Heart right ventricle (tissue), 16 donors: Measurements from ENCODE around the gene KRTCAP3. TPM values are rescaled to one million over a fixed set of nuclear protein-coding genes. Genes with fewer than 3 reads are reported as not detected.

ENCODE experiments used
- ATAC-seq, 8 donors: fragments of 200-7000 bp; cut with Tn5 transposase; one replicate each; pipeline ENCODE4 v1.9.1; 2020; ENCODE audit warnings: mild to moderate bottlenecking in 8 of 8, moderate library complexity in 8 of 8, moderate number of reproducible peaks in 1 of 8
- DNase-seq, 2 donors: peaks; one replicate each; pipeline ENCODE4 v3.0.0-alpha.2; 2020
- H3K27ac ChIP-seq, 10 donors: fragments of 200-600 bp; sonication (generic) in 2 of 10; one replicate each; pipeline versions ENCODE4 v1.5.0 to v1.8.0; 2020 to 2022; ENCODE audit warnings: mild to moderate bottlenecking in 3 of 10
- H3K27me3 ChIP-seq, 7 donors: fragments of 200-600 bp; one replicate each; pipeline ENCODE4 v1.8.0; 2021 to 2022; ENCODE audit warnings: mild to moderate bottlenecking in 2 of 7
- H3K36me3 ChIP-seq, 9 donors: fragments of 200-600 bp; sonication (generic) in 1 of 9; one replicate each; pipeline versions ENCODE4 v1.5.0 to v1.8.0; 2020 to 2022; ENCODE audit warnings: mild to moderate bottlenecking in 2 of 9
- H3K4me1 ChIP-seq, 9 donors: fragments of 200-600 bp; sonication (generic) in 1 of 9; one replicate each; pipeline versions ENCODE4 v1.5.0 to v1.8.0; 2020 to 2022; ENCODE audit warnings: mild to moderate bottlenecking in 4 of 9
- H3K4me3 ChIP-seq, 10 donors: fragments of 200-600 bp; sonication (generic) in 2 of 10; one replicate each; pipeline versions ENCODE4 v1.5.0 to v1.8.0; 2020 to 2022; ENCODE audit warnings: mild to moderate bottlenecking in 7 of 10, moderate library complexity in 2 of 10
- H3K9me3 ChIP-seq, 11 donors: fragments of 200-600 bp in 10 of 11; sonication (generic) in 2 of 11; one replicate each; pipeline versions ENCODE4 v1.5.0 to v1.8.0; 2013 to 2022; ENCODE audit warnings: mild to moderate bottlenecking in 2 of 11, control low read depth in 1 of 11, moderate library complexity in 1 of 11
- CTCF ChIP-seq, 9 donors: fragments of 200-600 bp; sonication (generic) in 2 of 9; IDR thresholded peaks; one replicate each; pipeline versions ENCODE4 v1.5.0 to v1.8.0; 2021 to 2022; ENCODE audit warnings: antibody characterized with exemption in 9 of 9, mild to moderate bottlenecking in 5 of 9, moderate library complexity in 1 of 9
- WGBS, 2 donors: extraction: QIAGEN DNeasy Blood & Tissue Kit; methylation state at CpG; one replicate each; pipeline ENCODE4 v1.1.7; 2013; ENCODE audit warnings: inconsistent platforms in 1 of 2; 5-methylcytosine and 5-hydroxymethylcytosine counted together
- intact Hi-C, 10 donors: fragments of 100-400 bp; cut with DNase I; formaldehyde crosslinking; loops; one replicate each; pipeline versions ENCODE4 v1.11.1 to v1.14.2; 2022
- polyA plus RNA-seq, 2 donors: library from polyadenylated mRNA; stranded (reverse); fragments of 200-250 nt; gene quantifications; one replicate each; pipeline ENCODE4 v1.2.3, GENCODE V29; 2013
- total RNA-seq, 10 donors: library from RNA; stranded (reverse); fragmentation: NEBNext Ultra II Directional in 3 of 10; extraction: Animal tissue kit (Norgen Biotek cat#: 25700) in 3 of 10; gene quantifications; one replicate each; pipeline versions ENCODE4 v1.2.1 to v1.2.4, GENCODE V29; 2021 to 2023
- donor health status: Arrhythmogenic right ventricular cardiomyopathy.
- donor health status: ischemic (EF 13 %, LVEDD 7.1; RV severe dilation, severe dysfunction).
- donor health status: healthy with polysubstance abuse.
- donor health status: DM: no; HTN: yes; CAD: no.
- donor health status: DM: no; HTN: no; CAD: no.
- donor health status: ischemic (EF 25% LVEDD 6.9; RV normal size, moderate dysfunction).
- donor health status: ischemic (EF 25% LVEDD 5.7; RV mildly dilated, moderate dysfunction).
- donor health status: healthy.
- donor health status: DM: yes; HTN: yes; CAD: no.
- donor health status: Ischemic cardiomyopathy.
- donor health status: ischemic (EF 35%, LVEDD 5.7; RV mildly dilated, moderate dysfunction).
- donor health status: nonischemic (EF 11% LVEDD 7.7; RV severe dilation, severe dysfunction).
- donor health status: DM: yes; HTN: yes; CAD: no.
- donor health status: PGD.
- donor health status: ischemic (EF 29% LVEDD 5.4; RV normal size, mild dysfunction).
- donor health status: nonischemic (EF 23%, LVEDD 6.1; RV moderate dilation, normal function).

The KRTCAP3 gene
- total and polyA plus RNA-seq, 12 donors = 0.23 to 0.85 (median 0.51) TPM; not detected in 4

DNA sequence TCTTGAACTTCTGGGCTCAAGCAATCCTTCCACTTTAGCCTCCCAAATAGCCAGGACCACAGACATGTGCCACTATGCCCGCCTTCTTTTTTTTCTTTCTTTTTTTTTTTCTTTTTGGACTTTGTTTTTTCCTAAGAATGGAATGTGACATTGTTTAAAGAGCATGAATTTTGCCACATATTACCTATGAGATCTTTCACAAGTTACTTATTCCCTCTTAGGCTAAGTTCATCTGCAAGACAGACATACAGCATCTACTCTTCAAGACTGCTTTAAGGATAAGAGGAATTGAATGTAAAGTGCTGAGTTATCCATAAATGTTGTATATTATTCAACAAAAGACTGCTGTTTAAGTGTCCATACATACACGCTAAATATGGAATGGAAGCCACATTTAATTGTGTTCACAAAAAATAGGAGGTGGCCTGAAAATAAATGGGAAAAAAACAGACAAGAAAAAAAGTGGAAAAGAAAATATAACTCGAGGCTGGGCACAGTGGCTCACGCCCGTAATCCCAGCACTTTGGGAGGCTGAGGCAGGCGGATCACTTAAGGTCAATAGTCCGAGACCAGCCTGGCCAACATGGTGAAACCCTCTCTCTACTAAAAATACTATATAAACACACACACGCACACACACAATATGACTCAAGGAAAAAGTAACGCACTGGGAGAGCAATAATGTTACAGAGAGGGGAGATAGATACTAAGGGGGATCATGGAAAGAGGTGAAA lies 29.6 kb upstream of the KRTCAP3 start:
- Histone ChIP-seq H3K27ac (no peak overlapping the region), H3K36me3 (peaks cover 0 to 3% (median 0%) of the 10 kb centered on the region in 9 donors), H3K4me1 (peaks cover 7 to 22% (median 17%) of the 10 kb centered on the region in 9 donors), H3K4me3 (no peak overlapping the region), H3K27me3 (no peaks in the 10 kb centered on the region), H3K9me3 (no peaks in the 10 kb centered on the region)
- 85 to 87% methylated on average over 9 of the region's 9 CpGs for WGBS, 2 donors
- no peak for DNase-seq
- TF ChIP-seq CTCF (IDR thresholded peaks at IDR 0.05) = no peak
- intact Hi-C loops = no loop called here
- ATAC-seq = no peak

GRCh38 chr2:27416151-27416550 lies 26.0 kb upstream of the KRTCAP3 start:
- Histone ChIP-seq H3K27me3 (no peaks in the 10 kb centered on the region), H3K27ac (no peak overlapping the region), H3K36me3 (no peaks in the 10 kb centered on the region), H3K4me3 (no peak overlapping the region), H3K4me1 (no peaks in the 10 kb centered on the region), H3K9me3 (no peaks in the 10 kb centered on the region)
- intact Hi-C loops = no loop called here
- no peak for ATAC-seq
- no peak for DNase-seq
- no peak for TF ChIP-seq CTCF (IDR thresholded peaks at IDR 0.05)
- 96% methylated on average over 6 of the region's 6 CpGs for WGBS, 2 donors

GRCh38 chr2:27420996-27421395 lies 21.2 kb upstream of the KRTCAP3 start:
- TF ChIP-seq CTCF (IDR thresholded peaks at IDR 0.05) = no peak
- intact Hi-C loops = loop anchor here in 1 of 10 donors (10.0 kb wide), 1 partner anchor 164 kb away; the partner anchor contains the start of gene ZNF512
- Histone ChIP-seq H3K27ac (no peak overlapping the region), H3K4me3 (no peak overlapping the region), H3K36me3 (no peaks in the 10 kb centered on the region), H3K9me3 (no peaks in the 10 kb centered on the region), H3K27me3 (no peaks in the 10 kb centered on the region), H3K4me1 (no peaks in the 10 kb centered on the region)
- no peak for DNase-seq
- ATAC-seq = no peak

DNA sequence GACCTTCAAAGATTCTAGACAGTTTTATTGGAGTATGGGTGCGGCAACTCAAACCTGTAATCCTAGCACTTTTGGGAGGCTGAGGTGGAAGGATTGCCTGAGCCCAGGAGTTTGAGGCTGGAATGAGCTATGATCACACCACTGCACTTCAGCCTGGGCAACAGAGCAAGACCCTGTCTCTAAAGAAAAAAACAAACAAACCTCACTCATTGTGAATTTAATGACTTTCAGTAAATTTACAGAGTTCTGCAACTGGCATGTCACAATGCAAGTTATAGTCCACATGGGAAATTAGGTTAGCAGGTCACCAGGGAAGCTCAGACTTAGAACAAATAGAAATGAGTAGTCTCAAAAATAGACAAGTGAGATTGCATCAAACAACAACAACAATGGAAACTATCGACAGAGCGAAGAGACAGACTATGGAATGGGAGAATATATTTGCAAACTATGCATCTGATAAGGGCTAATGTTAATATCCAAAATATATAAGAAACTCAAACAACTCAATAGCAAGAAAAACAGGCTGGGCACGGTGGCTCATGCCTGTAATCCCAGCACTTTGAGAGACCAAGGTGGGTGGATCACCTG lies 20.4 kb upstream of the KRTCAP3 start:
- ATAC-seq = no peak
- Histone ChIP-seq H3K36me3 (no peaks in the 10 kb centered on the region), H3K4me3 (no peak overlapping the region), H3K4me1 (no peaks in the 10 kb centered on the region), H3K27ac (no peak overlapping the region), H3K9me3 (no peaks in the 10 kb centered on the region), H3K27me3 (no peaks in the 10 kb centered on the region)
- no peak for DNase-seq
- intact Hi-C loops = loop anchor here in 1 of 10 donors (10.0 kb wide), 1 partner anchor 163 kb away; the partner anchor contains the start of gene ZNF512
- 83 to 85% methylated on average over 4 of the region's 4 CpGs for WGBS, 2 donors
- TF ChIP-seq CTCF (IDR thresholded peaks at IDR 0.05) = no peak
